Activated CD4-positive, alpha-beta T cell treated with anti-CD3 and anti-CD28 coated beads for 36 hours (primary cell): ENCODE results near the gene HJURP. TPM values are rescaled to one million over a fixed set of nuclear protein-coding genes. Genes with fewer than 3 reads are reported as not detected.

ENCODE experiments used
- total RNA-seq, 2 experiments: library from RNA; stranded (reverse); gene quantifications; one replicate each; pipeline ENCODE4 v1.2.3, GENCODE V29; 2021

Gene HJURP
- total RNA-seq, 2 experiments from 2014 or later, result 94.6 to 111 TPM

Other genes starting within 250 kb of the HJURP start
- gene UGT1A8, start 236.9 kb downstream of the HJURP start, total RNA-seq, result not detected
- gene UGT1A10, start 218.1 kb downstream of the HJURP start, total RNA-seq, result not detected
- gene UGT1A9, start 182.6 kb downstream of the HJURP start, total RNA-seq, result not detected
- gene UGT1A7, start 172.6 kb downstream of the HJURP start, total RNA-seq, result not detected
- gene UGT1A6, start 161.6 kb downstream of the HJURP start, total RNA-seq, result not detected
- not detected for gene UGT1A5, start 141.6 kb downstream of the HJURP start, total RNA-seq
- gene UGT1A4, start 135.8 kb downstream of the HJURP start, total RNA-seq, result not detected
- not detected for gene UGT1A3, start 125.5 kb downstream of the HJURP start, total RNA-seq
- gene UGT1A1, start 94.3 kb downstream of the HJURP start, total RNA-seq, result not detected
- not detected for gene MROH2A, start 76.2 kb downstream of the HJURP start, total RNA-seq
- gene TRPM8, start 62.8 kb upstream of the HJURP start, total RNA-seq, result not detected
- not detected for gene SPP2, start 196.2 kb upstream of the HJURP start, total RNA-seq